HG03575 (cell line): ENCODE data around the gene SLC25A11.
"Not testable (repeated sequence)": the region's sequence is repeated elsewhere in the genome, so short reads cannot be mapped to it uniquely, and the experiment has no call there.

ENCODE experiments used
- ATAC-seq: cut with Tn5 transposase; IDR thresholded peaks from one replicate; pipeline ENCODE4 v1.9.1; 2021; ENCODE audit not compliant: unreplicated experiment, insufficient number of reproducible peaks, low FRiP score; ENCODE audit errors: extremely low read depth

SLC25A11 gene

GRCh38 chr17:4933646-4934045, 6.2 kb downstream of the SLC25A11 start:
- no peak for ATAC-seq

- no peak for ATAC-seq
Observed at GRCh38 chr17:4932756-4933155, 7.1 kb downstream of the SLC25A11 start.

GRCh38 chr17:4931963-4932362, 7.9 kb downstream of the SLC25A11 start, which contains the start of gene GP1BA:
TSS of gene GP1BA (plus strand) at chr17:4932277. CDS start at chr17:4932605, 328 bp downstream.
- no peak for ATAC-seq

GRCh38 chr17:4928881-4929280, 11.0 kb downstream of the SLC25A11 start:
- no peak for ATAC-seq

GRCh38 chr17:4926577-4927335, 13.1 kb downstream of the SLC25A11 start:
- not testable (repeated sequence) for ATAC-seq

- ATAC-seq: no peak
Observed at GRCh38 chr17:4921320-4921719, 18.5 kb downstream of the SLC25A11 start.

GRCh38 chr17:4920351-4921048, 19.3 kb downstream of the SLC25A11 start:
- ATAC-seq: no peak

GRCh38 chr17:4919511-4920047, 20.3 kb downstream of the SLC25A11 start:
- no peak for ATAC-seq

GRCh38 chr17:4914551-4914950, 25.3 kb downstream of the SLC25A11 start:
- not testable (repeated sequence) for ATAC-seq

GRCh38 chr17:4913994-4914393, 25.9 kb downstream of the SLC25A11 start:
- ATAC-seq: no peak

GRCh38 chr17:4908711-4909496, 30.9 kb downstream of the SLC25A11 start:
- no peak for ATAC-seq

DNA sequence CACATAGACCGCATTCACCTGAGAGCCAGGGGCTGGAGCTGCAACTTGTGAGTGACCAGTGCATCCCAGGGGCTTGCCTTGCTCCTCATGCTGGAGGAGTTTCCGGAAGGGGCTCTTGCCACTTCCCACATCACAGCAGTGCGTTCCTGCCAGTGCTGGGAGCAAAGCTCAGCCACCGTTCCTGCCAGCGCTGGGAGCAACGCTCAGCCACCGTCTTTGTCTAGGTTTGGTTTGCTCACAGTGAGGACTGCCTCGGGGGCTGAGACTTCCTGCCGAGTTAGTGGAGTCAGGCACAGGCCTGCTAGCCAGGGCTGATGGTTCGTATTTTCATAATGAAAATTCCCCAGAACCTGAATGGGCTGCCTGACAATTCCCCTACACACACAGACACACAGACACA, 31.5 kb downstream of the SLC25A11 start:
- no peak for ATAC-seq

DNA sequence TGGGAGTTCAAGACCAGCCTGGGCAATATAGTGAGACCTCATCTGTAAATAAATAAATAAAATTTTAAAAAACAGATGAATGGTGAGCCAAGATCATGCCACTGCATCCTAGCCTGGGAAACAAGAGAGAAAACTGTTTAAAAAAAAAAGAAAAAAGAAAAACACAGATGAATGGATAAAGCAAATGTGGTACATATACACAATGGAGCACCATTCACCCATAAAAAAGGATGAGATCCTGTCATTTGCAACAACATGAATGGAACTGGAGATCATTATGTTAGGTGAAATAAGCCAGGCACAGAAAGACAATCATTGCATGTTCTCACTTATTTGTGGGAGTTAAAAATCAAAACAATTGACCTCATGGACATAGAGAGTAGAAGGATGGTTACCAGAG, 33.2 kb downstream of the SLC25A11 start:
- not testable (repeated sequence) for ATAC-seq

DNA sequence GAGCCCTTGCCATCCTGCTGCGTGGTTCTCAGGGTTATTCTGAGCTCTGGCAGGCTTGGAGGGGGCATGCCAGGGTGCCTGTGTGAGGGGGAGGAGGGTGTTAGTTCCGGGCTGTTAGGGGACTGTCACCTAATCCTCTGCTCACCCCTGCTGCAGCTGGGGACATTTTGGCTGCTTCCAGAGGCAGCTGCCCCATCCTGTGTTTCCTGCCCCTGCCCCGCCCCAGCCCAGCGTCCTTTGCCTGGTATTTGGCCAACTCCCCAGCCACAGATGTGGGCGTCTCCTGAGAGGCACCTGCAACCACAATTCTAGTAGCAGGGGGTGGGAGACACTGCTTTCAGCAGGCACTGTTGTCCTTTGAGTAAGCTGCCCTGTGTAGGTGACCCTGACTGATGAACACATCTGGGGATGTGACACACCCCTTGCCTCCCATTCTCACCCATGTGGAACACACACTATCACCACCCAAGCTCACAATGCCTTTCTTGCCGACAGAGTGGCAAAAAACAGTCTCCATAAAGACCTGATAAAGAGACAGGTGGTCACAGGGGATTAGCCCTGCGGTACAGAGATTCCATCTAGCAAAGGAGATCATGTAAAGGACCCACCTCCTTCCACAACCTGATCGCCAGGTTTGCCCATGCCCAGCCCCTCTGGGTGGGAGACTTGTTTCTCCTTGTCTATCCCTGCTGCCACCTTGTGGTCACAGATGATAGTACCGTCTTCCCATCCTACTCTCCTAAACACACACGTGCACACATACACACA, 36.6 kb downstream of the SLC25A11 start, which contains the start of gene CHRNE:
CHRNE (minus strand) TSS at position 48 of the 768 bp plus-strand sequence; CDS start at position 13, 35 bp downstream.
- ATAC-seq: no peak

DNA sequence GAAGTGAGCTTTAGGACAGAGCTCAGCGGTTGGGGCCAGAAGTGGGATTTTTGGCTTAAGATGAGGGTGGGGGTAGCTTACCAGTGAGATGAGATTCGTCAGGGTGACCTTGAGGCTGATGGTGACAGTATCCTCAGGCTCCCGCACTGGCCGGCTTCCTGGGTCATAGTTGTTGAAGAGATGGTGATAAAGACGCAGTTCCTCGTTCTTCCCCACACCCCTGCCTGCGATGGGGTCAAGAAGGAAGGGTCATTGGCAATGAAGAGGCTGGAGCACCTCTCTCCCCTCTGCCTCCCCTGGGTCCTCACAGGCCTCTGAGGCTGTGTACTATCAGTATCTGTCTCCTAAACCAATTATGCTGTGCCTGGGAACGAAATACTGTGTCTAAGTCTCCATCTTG, 37.3 kb downstream of the SLC25A11 start:
- ATAC-seq: no peak

DNA sequence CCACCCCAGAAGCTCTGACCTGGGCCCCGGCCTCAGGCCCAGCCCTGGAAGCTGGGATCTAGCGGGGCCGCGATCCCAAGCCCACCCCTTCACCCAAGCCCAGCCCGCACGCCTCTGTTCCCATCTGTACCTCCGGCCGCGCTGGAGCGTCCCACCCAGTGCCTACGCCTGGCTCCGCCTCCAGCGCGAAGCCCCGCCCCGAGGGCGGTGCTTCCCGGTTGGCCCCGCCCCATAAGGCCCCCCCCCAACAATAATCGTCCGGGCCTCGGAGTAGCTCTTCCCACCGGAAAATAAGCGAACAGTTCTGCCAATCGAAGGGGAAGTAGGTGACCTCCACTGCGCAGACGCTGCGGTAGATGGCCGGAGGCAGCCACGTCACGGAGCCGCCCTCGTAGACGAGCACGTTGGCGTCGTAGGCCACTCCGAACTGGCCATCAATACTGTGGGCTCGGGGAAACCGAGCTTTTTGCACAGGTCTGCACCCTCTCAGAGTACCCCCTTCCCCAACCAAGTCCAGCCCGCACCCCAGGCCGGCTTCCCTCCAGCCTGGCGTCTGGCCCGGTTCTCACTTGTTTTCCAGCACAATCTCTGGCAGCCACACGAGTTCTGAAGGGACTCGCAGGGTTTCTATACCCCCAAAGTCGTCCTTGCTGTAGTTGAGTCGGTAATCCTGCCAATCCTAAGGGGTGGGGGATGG, 38.0 kb downstream of the SLC25A11 start:
- ATAC-seq: no peak

GRCh38 chr17:4901108-4901647, 38.7 kb downstream of the SLC25A11 start:
- ATAC-seq: no peak
